GM18873 (cell line): Measurements from ENCODE around the gene SOHLH1.
"Not testable (repeated sequence)": the region's sequence is repeated elsewhere in the genome, so short reads cannot be mapped to it uniquely, and the experiment has no call there.

Experiments
- ATAC-seq: cut with Tn5 transposase; IDR thresholded peaks from one replicate; pipeline ENCODE4 v1.9.1; 2021; ENCODE audit warnings: mild to moderate bottlenecking, moderate library complexity, moderate number of reproducible peaks; ENCODE audit not compliant: unreplicated experiment, low FRiP score

Gene SOHLH1

DNA sequence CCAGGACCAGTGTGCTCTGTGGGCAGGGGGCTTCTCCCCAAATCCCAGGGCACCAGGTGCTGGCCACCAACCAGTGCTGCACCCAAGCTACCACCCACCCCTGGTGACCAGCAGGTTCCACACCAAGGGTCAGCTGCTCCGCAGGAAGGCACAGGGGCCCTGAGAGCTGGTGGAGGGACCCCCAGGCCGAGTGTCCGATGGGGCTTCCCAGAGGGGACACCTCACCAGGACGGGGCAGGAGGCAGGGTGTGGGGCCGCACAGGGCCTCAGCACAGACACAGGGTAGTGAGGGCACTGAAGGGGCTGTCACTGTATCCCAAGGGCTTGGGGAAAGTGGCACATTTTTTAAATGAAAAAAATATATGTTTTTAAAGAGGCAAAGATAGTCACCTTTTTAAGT is 18.1 kb downstream of the SOHLH1 start:
- no peak for ATAC-seq

- no peak for ATAC-seq
These were observed 19.2 kb downstream of the SOHLH1 start for GRCh38 chr9:135680056-135680455.

GRCh38 chr9:135678236-135679017 is 20.9 kb downstream of the SOHLH1 start:
- no peak for ATAC-seq

DNA sequence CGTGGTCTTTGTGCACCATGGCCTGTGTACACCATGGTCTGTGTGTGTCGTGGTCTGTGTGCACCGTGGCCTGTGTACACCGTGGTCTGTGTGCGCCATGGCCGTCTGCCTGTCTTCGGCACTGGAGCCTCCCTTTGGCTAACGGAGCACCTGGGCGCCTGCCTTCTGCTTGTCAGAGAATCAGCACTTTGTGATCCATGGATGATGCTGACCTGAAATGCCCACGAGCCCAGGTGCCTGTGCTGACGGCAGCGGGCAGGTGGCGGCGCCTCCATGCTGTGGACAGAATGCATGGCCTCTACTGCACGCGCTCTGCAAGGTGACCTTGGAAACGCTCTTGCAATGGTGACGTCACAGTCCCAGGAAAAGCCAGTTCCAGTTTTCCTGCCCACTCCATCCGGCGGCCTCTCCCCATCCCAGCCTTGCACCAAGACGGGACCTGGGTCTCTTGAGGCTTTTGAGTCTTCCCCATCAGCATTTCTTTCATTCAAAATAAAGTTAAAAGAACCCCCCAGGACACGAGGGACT is 21.6 kb downstream of the SOHLH1 start:
- ATAC-seq, result no peak

DNA sequence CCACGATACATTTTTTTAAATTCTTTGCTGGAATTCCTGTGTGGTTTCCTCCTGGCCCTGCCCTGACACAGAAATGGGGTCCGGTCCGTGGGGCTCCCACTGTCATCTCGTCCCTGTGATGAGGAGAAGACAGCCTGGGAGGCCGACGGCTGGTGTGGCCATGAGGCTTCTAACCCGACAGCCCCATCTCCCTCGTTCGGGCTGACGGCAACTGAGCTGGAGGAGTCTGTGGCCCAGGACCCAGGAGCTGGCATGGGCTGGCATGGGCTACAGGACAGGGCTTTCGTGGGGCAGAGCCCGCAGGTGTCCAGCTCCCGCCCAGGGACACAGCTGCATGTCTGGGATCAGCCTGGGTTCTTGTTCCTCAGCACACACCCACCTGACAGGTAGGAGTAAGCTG is 22.4 kb downstream of the SOHLH1 start:
- no peak for ATAC-seq

DNA sequence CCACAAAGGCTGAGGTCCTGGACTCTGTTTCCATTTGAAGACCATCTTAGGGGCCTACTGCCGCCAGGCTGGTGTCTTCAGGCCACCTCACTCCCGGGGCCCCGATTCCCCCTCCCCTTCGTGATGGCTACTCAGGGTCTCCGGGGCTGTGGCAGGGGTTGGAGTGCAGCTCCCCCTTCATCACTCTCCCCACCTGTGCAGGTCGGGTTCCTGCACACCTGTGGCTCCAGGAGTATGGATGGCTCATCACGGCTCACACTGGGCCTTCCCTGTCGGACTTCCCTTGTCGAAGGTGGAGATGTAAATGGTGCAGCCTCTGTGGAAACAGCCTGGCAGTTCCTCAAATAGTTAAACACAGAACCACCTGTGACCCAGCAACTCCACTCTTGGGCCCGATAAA is 24.3 kb downstream of the SOHLH1 start:
- ATAC-seq, result no peak

DNA sequence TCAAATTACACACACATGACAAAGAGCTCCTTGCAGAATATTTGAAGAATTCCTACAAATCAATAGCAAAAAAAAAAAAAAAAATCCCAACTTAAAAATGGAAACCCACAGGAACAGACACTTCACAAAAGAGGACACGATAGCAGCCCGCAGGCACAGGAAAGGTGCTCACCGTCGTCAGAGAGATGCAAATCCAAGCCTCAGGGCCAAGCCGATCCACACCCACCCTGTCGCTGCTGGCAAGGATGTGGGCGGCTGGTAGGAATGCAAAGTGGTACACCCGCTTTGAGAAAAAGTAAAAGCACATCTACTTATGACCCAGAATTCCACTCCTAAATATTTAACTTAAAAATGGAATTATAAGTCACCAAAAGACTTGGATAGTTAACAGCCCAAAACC is 25.3 kb downstream of the SOHLH1 start:
- ATAC-seq, result no peak

DNA sequence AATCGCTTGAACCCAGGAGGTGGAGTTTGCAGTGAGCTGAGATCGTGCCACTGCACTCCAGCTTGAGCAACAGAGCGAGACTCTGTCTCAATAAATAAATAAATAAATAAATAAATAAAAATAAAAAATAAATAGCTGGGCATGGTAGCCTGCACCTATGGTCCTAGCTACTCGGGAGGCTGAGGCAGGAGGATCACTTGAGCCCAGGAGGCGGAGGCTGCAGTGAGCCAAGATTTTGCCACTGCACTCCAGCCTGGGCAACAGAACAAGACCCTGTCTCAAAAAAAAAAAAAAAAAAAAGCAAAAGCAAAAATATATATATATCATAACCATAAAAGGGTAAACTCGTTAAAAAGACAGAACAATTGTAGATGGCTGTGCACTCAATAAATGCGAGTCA is 26.5 kb downstream of the SOHLH1 start:
- not testable (repeated sequence) for ATAC-seq

GRCh38 chr9:135671591-135672041 is 27.7 kb downstream of the SOHLH1 start:
- no peak for ATAC-seq

DNA sequence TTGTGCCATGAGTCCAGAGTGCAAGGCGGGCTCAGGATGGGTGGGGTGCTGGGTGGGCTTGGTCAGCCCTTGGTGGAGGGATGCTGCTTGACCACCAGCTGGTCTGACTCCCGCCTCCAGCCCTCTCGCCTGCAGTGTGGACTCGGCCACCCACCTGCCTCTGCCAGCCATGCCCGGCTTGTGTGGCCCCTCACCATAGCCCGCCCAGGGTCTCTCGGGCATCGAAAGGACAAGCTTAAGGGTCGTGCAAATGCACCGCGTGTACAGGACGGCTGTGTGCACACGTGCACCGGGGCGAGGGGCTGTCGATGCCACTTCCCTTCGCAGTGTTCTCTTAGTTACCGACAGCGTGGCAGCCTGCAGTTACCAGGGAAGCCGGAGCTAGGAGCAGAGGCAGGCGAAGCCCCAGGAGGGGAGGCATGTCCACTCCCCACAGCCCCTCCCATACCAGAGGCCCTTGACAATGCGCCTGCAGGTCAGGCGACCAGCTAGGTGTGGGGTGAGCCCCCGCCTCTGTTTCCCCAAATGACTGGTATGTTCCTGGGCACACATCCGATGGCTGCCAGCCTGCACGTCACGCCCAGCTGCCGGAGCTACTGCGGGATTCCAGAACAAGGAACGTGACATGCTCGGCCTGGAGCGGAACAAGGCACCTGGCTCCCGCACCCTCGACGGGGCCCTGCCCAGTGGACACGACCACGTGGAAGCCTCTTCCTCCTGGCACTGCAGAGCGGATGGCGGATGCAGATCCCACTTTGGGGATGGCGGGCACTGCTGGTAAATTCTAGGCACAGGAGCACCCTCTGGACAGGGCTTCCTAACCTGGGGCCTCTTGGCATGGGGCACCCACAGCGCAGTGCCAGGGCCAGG is 28.3 kb downstream of the SOHLH1 start:
- ATAC-seq, result no peak

- no peak for ATAC-seq
These were observed 29.5 kb downstream of the SOHLH1 start for GRCh38 chr9:135669616-135670285.

- not testable (repeated sequence) for ATAC-seq
These were observed 30.3 kb downstream of the SOHLH1 start for GRCh38 chr9:135669018-135669417.

- no peak for ATAC-seq
These were observed 31.7 kb downstream of the SOHLH1 start for GRCh38 chr9:135667463-135668001.

- no peak for ATAC-seq
These were observed 32.5 kb downstream of the SOHLH1 start for GRCh38 chr9:135666534-135667462.

GRCh38 chr9:135665795-135666189 is 33.5 kb downstream of the SOHLH1 start:
- no peak for ATAC-seq

GRCh38 chr9:135664801-135665794 is 34.2 kb downstream of the SOHLH1 start:
- ATAC-seq, result no peak

DNA sequence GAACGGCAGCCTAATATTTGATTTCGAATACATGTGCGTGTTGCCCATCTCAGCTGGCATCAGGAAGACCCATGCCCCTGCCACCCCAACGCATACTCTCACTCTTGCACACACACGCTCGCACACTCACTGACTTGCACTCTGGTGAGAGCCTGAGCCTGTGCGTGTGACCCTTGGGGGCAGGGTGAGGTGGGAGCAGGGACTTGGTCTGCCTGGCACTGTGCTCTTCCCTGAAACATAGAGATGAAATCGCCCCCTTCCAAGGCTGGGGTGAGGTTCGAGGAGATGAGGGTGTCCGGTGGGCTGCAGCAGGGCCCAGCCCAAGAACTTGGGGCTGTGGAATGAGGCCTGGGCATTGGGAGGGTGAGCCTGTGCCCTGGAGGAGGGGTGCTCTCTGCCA is 35.0 kb downstream of the SOHLH1 start:
- ATAC-seq, result no peak

DNA sequence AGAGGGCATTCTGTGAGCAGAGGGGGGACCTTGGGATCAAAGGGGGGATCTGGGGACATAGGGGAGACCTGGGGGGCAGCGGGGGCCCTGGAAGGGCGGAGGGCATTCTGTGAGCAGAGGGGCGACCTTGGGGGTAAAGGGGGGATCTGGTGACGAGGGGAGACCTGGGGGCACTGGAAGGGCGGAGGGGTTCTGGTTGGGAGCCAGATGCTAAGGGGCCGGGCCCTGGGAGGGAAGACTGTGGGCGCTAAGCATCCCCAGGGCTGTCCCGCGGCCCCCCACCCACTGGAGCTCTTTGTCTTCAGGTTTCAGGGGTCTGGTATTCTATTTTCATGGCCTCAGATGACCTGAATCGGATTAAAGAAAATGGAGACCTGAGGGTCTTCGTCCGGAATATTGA is 35.4 kb downstream of the SOHLH1 start:
- no peak for ATAC-seq
